ENCODE data around the gene GORASP1. TPM values are rescaled to one million over a fixed set of nuclear protein-coding genes. Genes with fewer than 3 reads are reported as not detected.

GORASP1 gene
- total and polyA plus RNA-seq, 4 donors: 11.8 to 39.4 (median 19.3) TPM

GRCh38 chr3:39135170-39135805 lies 27.9 kb upstream of the GORASP1 start:
- Histone ChIP-seq H3K4me3 (ENCODE audit: low read depth in 1 of 3, low read length in 3 of 3) (no peak overlapping the region), H3K27me3 (ENCODE audit: control insufficient read depth in 4 of 4, insufficient read depth in 4 of 4, low read length in 3 of 4) (no peaks in the 10 kb centered on the region), H3K36me3 (ENCODE audit: control insufficient read depth in 4 of 4, insufficient read depth in 3 of 4, low read depth in 1 of 4, low read length in 3 of 4) (peaks cover 0 to under 1% (median 0%) of the 10 kb centered on the region in 4 donors), H3K27ac (ENCODE audit: low read depth in 1 of 2, low read length in 2 of 2) (no peak overlapping the region), H3K4me1 (ENCODE audit: control insufficient read depth in 4 of 4, insufficient read depth in 4 of 4, low read length in 3 of 4) (no peaks in the 10 kb centered on the region), H3K9me3 (ENCODE audit: control insufficient read depth in 4 of 4, low read length in 3 of 4) (no peaks in the 10 kb centered on the region), H3K9ac (ENCODE audit: low read depth in 1 of 2, low read length in 2 of 2) (no peak overlapping the region)
- 74% methylated on average over 8 of the region's 8 CpGs for WGBS
- no peak for TF ChIP-seq HNF4G (IDR thresholded peaks at IDR 0.05)
- peak; percentile 86 for TF ChIP-seq NR2F2 (IDR thresholded peaks at IDR 0.05)
- no peak for TF ChIP-seq RAD21 (IDR thresholded peaks at IDR 0.05)
- peak; percentile 55 for TF ChIP-seq SP1 (IDR thresholded peaks at IDR 0.05)
- no peak for TF ChIP-seq MAX (IDR thresholded peaks at IDR 0.05)
- TF ChIP-seq, protein P1, sequence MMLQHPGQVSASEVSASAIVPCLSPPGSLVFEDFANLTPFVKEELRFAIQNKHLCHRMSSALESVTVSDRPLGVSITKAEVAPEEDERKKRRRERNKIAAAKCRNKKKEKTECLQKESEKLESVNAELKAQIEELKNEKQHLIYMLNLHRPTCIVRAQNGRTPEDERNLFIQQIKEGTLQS (IDR thresholded peaks at IDR 0.05): no peak
- no peak for TF ChIP-seq GABPA (IDR thresholded peaks at IDR 0.05 in 1 of 2, conservative IDR thresholded peaks at IDR 0.05 in 1 of 2)
- TF ChIP-seq FOXA2 (IDR thresholded peaks at IDR 0.05): no peak
- no peak for TF ChIP-seq RXRA (IDR thresholded peaks at IDR 0.05)
- TF ChIP-seq HNF4A (conservative IDR thresholded peaks at IDR 0.05): no peak
- no peak for TF ChIP-seq TAF1 (conservative IDR thresholded peaks at IDR 0.05)
- no peak for TF ChIP-seq JUND (IDR thresholded peaks at IDR 0.05)
- TF ChIP-seq YY1 (IDR thresholded peaks at IDR 0.05): no peak
- no peak for TF ChIP-seq EGR1 (IDR thresholded peaks at IDR 0.05; ENCODE audit: low read depth in 2 of 2)
- no peak for TF ChIP-seq ZBTB33 (IDR thresholded peaks at IDR 0.05)
- no peak for TF ChIP-seq REST (IDR thresholded peaks at IDR 0.05)
- DNase-seq (ENCODE audit: low spot score): no peak

GRCh38 chr3:39134305-39134704 lies 26.9 kb upstream of the GORASP1 start:
- H3K9ac ChIP-seq (ENCODE audit: low read depth in 1 of 2, low read length in 2 of 2): no peak overlapping the region
- TF ChIP-seq HNF4G (IDR thresholded peaks at IDR 0.05) (no peak), TAF1 (conservative IDR thresholded peaks at IDR 0.05) (no peak), FOXA2 (IDR thresholded peaks at IDR 0.05) (no peak), REST (IDR thresholded peaks at IDR 0.05) (no peak), HNF4A (conservative IDR thresholded peaks at IDR 0.05) (no peak), CTCF (IDR thresholded peaks at IDR 0.05; ENCODE audit: low read depth, low read length, missing input control) (no peak), SP1 (IDR thresholded peaks at IDR 0.05) (no peak)
- H3K4me3 ChIP-seq (ENCODE audit: low read depth in 1 of 3, low read length in 3 of 3): no peak overlapping the region
- H3K36me3 ChIP-seq (ENCODE audit: control insufficient read depth in 4 of 4, insufficient read depth in 3 of 4, low read depth in 1 of 4, low read length in 3 of 4): no peaks in the 10 kb centered on the region
- WGBS: 86% methylated on average over 7 of the region's 7 CpGs
- H3K27me3 ChIP-seq (ENCODE audit: control insufficient read depth in 4 of 4, insufficient read depth in 4 of 4, low read length in 3 of 4): no peaks in the 10 kb centered on the region
- no peak for DNase-seq (ENCODE audit: low spot score)
- H3K9me3 ChIP-seq (ENCODE audit: control insufficient read depth in 4 of 4, low read length in 3 of 4): no peaks in the 10 kb centered on the region
- H3K4me1 ChIP-seq (ENCODE audit: control insufficient read depth in 4 of 4, insufficient read depth in 4 of 4, low read length in 3 of 4): no peaks in the 10 kb centered on the region
- H3K27ac ChIP-seq (ENCODE audit: low read depth in 1 of 2, low read length in 2 of 2): no peak overlapping the region
